Measurements from ENCODE around the gene MAPRE2.
A peak's percentile ranks its signal among the peaks of the same experiment; 100 is the strongest.

Gene MAPRE2

DNA sequence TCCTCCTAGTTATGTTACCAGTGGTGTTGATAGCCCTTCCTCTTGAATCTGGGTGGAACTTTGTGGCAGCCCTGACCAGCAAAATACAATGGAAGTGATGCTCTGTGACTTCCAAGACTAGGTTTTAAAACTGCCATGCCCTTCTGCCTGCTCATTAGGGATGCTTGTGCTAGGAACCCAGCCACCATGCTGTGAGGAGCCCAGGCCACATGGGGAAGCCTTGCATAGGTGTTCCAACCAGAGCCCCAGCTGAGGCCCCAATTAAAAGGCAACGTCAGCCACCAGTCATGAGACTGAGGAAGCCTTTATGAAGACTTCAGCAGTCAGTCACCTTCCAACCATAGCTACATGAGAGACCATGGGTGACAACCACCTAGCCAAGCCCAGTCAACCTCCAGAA is 14.0 kb upstream of the MAPRE2 start:
- peak overlapping the region; percentile 38 for H3K27ac ChIP-seq (ENCODE audit: low read length)
- TF ChIP-seq CTCF (IDR thresholded peaks at IDR 0.05; ENCODE audit: low read depth, low read length) (peak; percentile 14; the same call in 1 of the 2 replicates), EZH2phosphoT487 (IDR thresholded peaks at IDR 0.05; ENCODE audit: low read depth) (no peak)
- no peaks in the 10 kb centered on the region for H3K9me3 ChIP-seq (ENCODE audit: insufficient read depth, low read length)
- peaks cover 48% of the 10 kb centered on the region for H3K4me1 ChIP-seq (ENCODE audit: low read length)
- 0 out of 2 replicates have a peak overlapping the region, but pooled peaks have one; percentile 3 for H3K4me3 ChIP-seq (ENCODE audit: low read length)
- H3K9ac ChIP-seq (ENCODE audit: low read length) = peak overlapping the region; percentile 15; the same call in 1 of the 2 replicates
- H3K36me3 ChIP-seq (replicated peaks; ENCODE audit: low read depth, low read length) = no peaks in the 10 kb centered on the region
- H3K27me3 ChIP-seq (ENCODE audit: low read depth, low read length) = no peaks in the 10 kb centered on the region
- peak overlapping the region; percentile 38 for H3K4me2 ChIP-seq (ENCODE audit: low read length)
- H2AFZ ChIP-seq (ENCODE audit: low read depth, low read length) = peak overlapping the region; percentile 43
- H4K20me1 ChIP-seq (ENCODE audit: insufficient read depth, low read length) = no peaks in the 10 kb centered on the region
- no peaks in the 10 kb centered on the region for H3K79me2 ChIP-seq (ENCODE audit: low read length)

- H3K9me3 ChIP-seq (ENCODE audit: insufficient read depth, low read length) = no peaks in the 10 kb centered on the region
- H3K9ac ChIP-seq (ENCODE audit: low read length) = no peak overlapping the region
- no peaks in the 10 kb centered on the region for H4K20me1 ChIP-seq (ENCODE audit: insufficient read depth, low read length)
- no peak overlapping the region for H2AFZ ChIP-seq (ENCODE audit: low read depth, low read length)
- no peaks in the 10 kb centered on the region for H3K36me3 ChIP-seq (replicated peaks; ENCODE audit: low read depth, low read length)
- H3K4me1 ChIP-seq (ENCODE audit: low read length) = peaks cover 51% of the 10 kb centered on the region
- no peak overlapping the region for H3K27ac ChIP-seq (ENCODE audit: low read length)
- H3K79me2 ChIP-seq (ENCODE audit: low read length) = no peaks in the 10 kb centered on the region
- no peak for TF ChIP-seq EZH2phosphoT487 (IDR thresholded peaks at IDR 0.05; ENCODE audit: low read depth)
- no peak overlapping the region for H3K4me2 ChIP-seq (ENCODE audit: low read length)
- no peak overlapping the region for H3K4me3 ChIP-seq (ENCODE audit: low read length)
- no peaks in the 10 kb centered on the region for H3K27me3 ChIP-seq (ENCODE audit: low read depth, low read length)
These were observed 12.7 kb upstream of the MAPRE2 start for GRCh38 chr18:35028536-35028935.

GRCh38 chr18:35029103-35029502 is 12.1 kb upstream of the MAPRE2 start:
- Histone ChIP-seq H3K27me3 (ENCODE audit: low read depth, low read length) (no peaks in the 10 kb centered on the region), H3K36me3 (replicated peaks; ENCODE audit: low read depth, low read length) (no peaks in the 10 kb centered on the region), H3K9ac (ENCODE audit: low read length) (0 out of 2 replicates have a peak overlapping the region, but pooled peaks have one; percentile 71), H3K79me2 (ENCODE audit: low read length) (no peaks in the 10 kb centered on the region), H3K27ac (ENCODE audit: low read length) (no peak overlapping the region), H3K4me3 (ENCODE audit: low read length) (no peak overlapping the region), H2AFZ (ENCODE audit: low read depth, low read length) (peak overlapping the region; percentile 99; the same call in 1 of the 2 replicates), H3K4me1 (ENCODE audit: low read length) (peaks cover 49% of the 10 kb centered on the region), H3K9me3 (ENCODE audit: insufficient read depth, low read length) (no peaks in the 10 kb centered on the region), H3K4me2 (ENCODE audit: low read length) (peak overlapping the region; percentile 84; the same call in 1 of the 2 replicates), H4K20me1 (ENCODE audit: insufficient read depth, low read length) (no peaks in the 10 kb centered on the region)
- TF ChIP-seq EZH2phosphoT487 (IDR thresholded peaks at IDR 0.05; ENCODE audit: low read depth) = no peak
- no peak for TF ChIP-seq CTCF (IDR thresholded peaks at IDR 0.05; ENCODE audit: low read depth, low read length)

DNA sequence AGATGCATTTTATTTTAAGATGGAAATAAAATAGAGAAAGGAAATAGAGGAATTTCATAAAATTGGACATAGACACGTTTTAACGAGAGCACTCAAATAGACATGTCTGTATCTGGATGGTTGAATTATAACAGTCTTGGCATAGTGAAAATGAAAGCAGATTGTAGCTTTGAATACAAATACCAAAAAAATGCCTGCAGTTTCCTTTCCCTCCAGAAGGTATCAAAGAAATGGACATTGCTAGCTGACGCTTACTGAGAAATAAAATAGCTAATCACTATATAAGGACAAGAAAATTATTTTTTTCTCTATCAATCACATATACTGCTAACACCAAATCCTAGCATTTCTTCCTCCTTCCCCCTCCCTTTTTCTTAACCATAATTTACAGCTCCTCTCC is 11.4 kb upstream of the MAPRE2 start:
- TF ChIP-seq EZH2phosphoT487 (IDR thresholded peaks at IDR 0.05; ENCODE audit: low read depth) = no peak
- TF ChIP-seq CTCF (IDR thresholded peaks at IDR 0.05; ENCODE audit: low read depth, low read length) = no peak
- H3K79me2 ChIP-seq (ENCODE audit: low read length) = no peaks in the 10 kb centered on the region
- no peaks in the 10 kb centered on the region for H3K9me3 ChIP-seq (ENCODE audit: insufficient read depth, low read length)
- H3K4me2 ChIP-seq (ENCODE audit: low read length) = peak overlapping the region; percentile 84
- no peaks in the 10 kb centered on the region for H3K36me3 ChIP-seq (replicated peaks; ENCODE audit: low read depth, low read length)
- peak overlapping the region; percentile 54 for H3K27ac ChIP-seq (ENCODE audit: low read length)
- H3K9ac ChIP-seq (ENCODE audit: low read length) = peak overlapping the region; percentile 71
- no peaks in the 10 kb centered on the region for H3K27me3 ChIP-seq (ENCODE audit: low read depth, low read length)
- peak overlapping the region; percentile 99 for H2AFZ ChIP-seq (ENCODE audit: low read depth, low read length)
- peaks cover 43% of the 10 kb centered on the region for H3K4me1 ChIP-seq (ENCODE audit: low read length)
- H4K20me1 ChIP-seq (ENCODE audit: insufficient read depth, low read length) = no peaks in the 10 kb centered on the region
- peak overlapping the region; percentile 69 for H3K4me3 ChIP-seq (ENCODE audit: low read length)
